ENCODE measurements around the gene TLE4. TPM values are rescaled to one million over a fixed set of nuclear protein-coding genes. Genes with fewer than 3 reads are reported as not detected.

TLE4 gene
- total and polyA plus RNA-seq, 2 donors from 2014 or later, result 5.5 to 35.7 TPM

- H3K4me3 ChIP-seq (ENCODE audit: low read length in 3 of 3), result no peak overlapping the region
- TF ChIP-seq, protein P1, sequence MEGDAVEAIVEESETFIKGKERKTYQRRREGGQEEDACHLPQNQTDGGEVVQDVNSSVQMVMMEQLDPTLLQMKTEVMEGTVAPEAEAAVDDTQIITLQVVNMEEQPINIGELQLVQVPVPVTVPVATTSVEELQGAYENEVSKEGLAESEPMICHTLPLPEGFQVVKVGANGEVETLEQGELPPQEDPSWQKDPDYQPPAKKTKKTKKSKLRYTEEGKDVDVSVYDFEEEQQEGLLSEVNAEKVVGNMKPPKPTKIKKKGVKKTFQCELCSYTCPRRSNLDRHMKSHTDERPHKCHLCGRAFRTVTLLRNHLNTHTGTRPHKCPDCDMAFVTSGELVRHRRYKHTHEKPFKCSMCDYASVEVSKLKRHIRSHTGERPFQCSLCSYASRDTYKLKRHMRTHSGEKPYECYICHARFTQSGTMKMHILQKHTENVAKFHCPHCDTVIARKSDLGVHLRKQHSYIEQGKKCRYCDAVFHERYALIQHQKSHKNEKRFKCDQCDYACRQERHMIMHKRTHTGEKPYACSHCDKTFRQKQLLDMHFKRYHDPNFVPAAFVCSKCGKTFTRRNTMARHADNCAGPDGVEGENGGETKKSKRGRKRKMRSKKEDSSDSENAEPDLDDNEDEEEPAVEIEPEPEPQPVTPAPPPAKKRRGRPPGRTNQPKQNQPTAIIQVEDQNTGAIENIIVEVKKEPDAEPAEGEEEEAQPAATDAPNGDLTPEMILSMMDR (IDR thresholded peaks at IDR 0.05; ENCODE audit: borderline replicate concordance, extremely low read depth, insufficient read depth), result no peak
- H3K27ac ChIP-seq (ENCODE audit: low read depth in 2 of 2, low read length in 2 of 2), result no peak overlapping the region
- H3K9ac ChIP-seq (ENCODE audit: low read length in 3 of 3), result no peak overlapping the region
- no peaks in the 10 kb centered on the region for H3K36me3 ChIP-seq (ENCODE audit: control insufficient read depth in 2 of 3, insufficient read depth in 3 of 3, low read length in 3 of 3)
- no peaks in the 10 kb centered on the region for H3K4me1 ChIP-seq (ENCODE audit: control insufficient read depth in 2 of 3, insufficient read depth in 2 of 3, low read depth in 1 of 3, low read length in 3 of 3)
- intact Hi-C loops (cut with DNase I), result no loop called here
- H3K9me3 ChIP-seq (ENCODE audit: control insufficient read depth in 2 of 3, insufficient read depth in 1 of 3, low read length in 3 of 3), result no peaks in the 10 kb centered on the region
- no peak for DNase-seq
- no peak for FAIRE-seq
- no peaks in the 10 kb centered on the region for H3K27me3 ChIP-seq (ENCODE audit: control insufficient read depth, insufficient read depth, low read length)
These were observed 7.7 kb upstream of the TLE4 start for GRCh38 chr9:79564105-79564504.

GRCh38 chr9:79565245-79565644, 6.5 kb upstream of the TLE4 start:
- Histone ChIP-seq H3K9me3 (ENCODE audit: control insufficient read depth in 2 of 3, insufficient read depth in 1 of 3, low read length in 3 of 3) (no peaks in the 10 kb centered on the region), H3K27ac (ENCODE audit: low read depth in 2 of 2, low read length in 2 of 2) (no peak overlapping the region), H3K4me3 (ENCODE audit: low read length in 3 of 3) (no peak overlapping the region), H3K36me3 (ENCODE audit: control insufficient read depth in 2 of 3, insufficient read depth in 3 of 3, low read length in 3 of 3) (no peaks in the 10 kb centered on the region), H3K4me1 (ENCODE audit: control insufficient read depth in 2 of 3, insufficient read depth in 2 of 3, low read depth in 1 of 3, low read length in 3 of 3) (peaks cover 0 to under 1% (median 0%) of the 10 kb centered on the region in 3 donors), H3K27me3 (ENCODE audit: control insufficient read depth, insufficient read depth, low read length) (no peaks in the 10 kb centered on the region), H3K9ac (ENCODE audit: low read length in 3 of 3) (no peak overlapping the region)
- DNase-seq (peak in 3 of 5 donors; percentile 43 to 67 (median 50)), FAIRE-seq (no peak)
- intact Hi-C loops (cut with DNase I), result no loop called here
- TF ChIP-seq, protein P1 (IDR thresholded peaks at IDR 0.05; ENCODE audit: borderline replicate concordance, extremely low read depth, insufficient read depth), result no peak

DNA sequence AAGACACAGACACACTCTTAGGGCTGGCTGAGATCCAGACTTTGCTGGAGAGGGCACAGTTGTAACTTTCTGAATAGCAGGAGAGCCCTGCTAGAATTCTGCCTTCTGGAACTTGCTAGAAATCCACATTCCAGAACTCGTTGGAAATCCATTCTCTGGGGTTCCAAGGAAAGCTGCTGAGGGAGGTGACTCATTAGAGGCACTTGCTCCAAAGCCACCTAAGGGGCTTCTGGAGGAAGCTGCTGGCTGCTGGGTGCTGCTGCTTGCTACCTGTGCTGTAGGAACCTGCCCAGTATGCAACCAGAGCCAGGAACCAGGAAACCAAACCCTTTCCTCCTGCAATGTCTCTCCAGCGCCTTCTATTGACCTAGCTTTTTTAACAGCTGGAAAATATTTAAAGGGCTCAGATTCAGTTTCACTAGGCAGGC, 4.1 kb upstream of the TLE4 start:
- TF ChIP-seq, protein P1 (IDR thresholded peaks at IDR 0.05; ENCODE audit: borderline replicate concordance, extremely low read depth, insufficient read depth), result no peak
- no peaks in the 10 kb centered on the region for H3K27me3 ChIP-seq (ENCODE audit: control insufficient read depth, insufficient read depth, low read length)
- H3K4me1 ChIP-seq (ENCODE audit: control insufficient read depth in 2 of 3, insufficient read depth in 2 of 3, low read depth in 1 of 3, low read length in 3 of 3), result peaks cover 0 to 3% (median 0%) of the 10 kb centered on the region in 3 donors
- no peaks in the 10 kb centered on the region for H3K9me3 ChIP-seq (ENCODE audit: control insufficient read depth in 2 of 3, insufficient read depth in 1 of 3, low read length in 3 of 3)
- no peak for DNase-seq
- no peak overlapping the region for H3K27ac ChIP-seq (ENCODE audit: low read depth in 2 of 2, low read length in 2 of 2)
- intact Hi-C loops (cut with DNase I), result no loop called here
- no peak for FAIRE-seq
- H3K9ac ChIP-seq (ENCODE audit: low read length in 3 of 3), result no peak overlapping the region
- H3K36me3 ChIP-seq (ENCODE audit: control insufficient read depth in 2 of 3, insufficient read depth in 3 of 3, low read length in 3 of 3), result no peaks in the 10 kb centered on the region
- no peak overlapping the region for H3K4me3 ChIP-seq (ENCODE audit: low read length in 3 of 3)
